ENCODE measurements around the gene C11orf58.

Gene C11orf58

GRCh38 chr11:16801288-16801980, 63.0 kb downstream of the C11orf58 start:
- no peak for DNase-seq (ENCODE audit: low read depth in 2 of 2, low spot score in 1 of 2)

- no peak for DNase-seq (ENCODE audit: low read depth in 2 of 2, low spot score in 1 of 2)
These were observed 65.9 kb downstream of the C11orf58 start for GRCh38 chr11:16804104-16804947.

- DNase-seq (ENCODE audit: low read depth in 2 of 2, low spot score in 1 of 2) = no peak
These were observed 67.5 kb downstream of the C11orf58 start for GRCh38 chr11:16805938-16806337.

GRCh38 chr11:16806791-16807190, 68.3 kb downstream of the C11orf58 start:
- no peak for DNase-seq (ENCODE audit: low read depth in 2 of 2, low spot score in 1 of 2)

- no peak for DNase-seq (ENCODE audit: low read depth in 2 of 2, low spot score in 1 of 2)
These were observed 68.9 kb downstream of the C11orf58 start for GRCh38 chr11:16807306-16807705.
